HCEC 1CT (cell line): ENCODE results near the gene RPS2.
A peak's percentile ranks its signal among the peaks of the same experiment; 100 is the strongest.

Experiments used
- DNase-seq: peaks from one replicate; pipeline ENCODE4 v3.0.0-alpha.2; 2017

The RPS2 gene

DNA sequence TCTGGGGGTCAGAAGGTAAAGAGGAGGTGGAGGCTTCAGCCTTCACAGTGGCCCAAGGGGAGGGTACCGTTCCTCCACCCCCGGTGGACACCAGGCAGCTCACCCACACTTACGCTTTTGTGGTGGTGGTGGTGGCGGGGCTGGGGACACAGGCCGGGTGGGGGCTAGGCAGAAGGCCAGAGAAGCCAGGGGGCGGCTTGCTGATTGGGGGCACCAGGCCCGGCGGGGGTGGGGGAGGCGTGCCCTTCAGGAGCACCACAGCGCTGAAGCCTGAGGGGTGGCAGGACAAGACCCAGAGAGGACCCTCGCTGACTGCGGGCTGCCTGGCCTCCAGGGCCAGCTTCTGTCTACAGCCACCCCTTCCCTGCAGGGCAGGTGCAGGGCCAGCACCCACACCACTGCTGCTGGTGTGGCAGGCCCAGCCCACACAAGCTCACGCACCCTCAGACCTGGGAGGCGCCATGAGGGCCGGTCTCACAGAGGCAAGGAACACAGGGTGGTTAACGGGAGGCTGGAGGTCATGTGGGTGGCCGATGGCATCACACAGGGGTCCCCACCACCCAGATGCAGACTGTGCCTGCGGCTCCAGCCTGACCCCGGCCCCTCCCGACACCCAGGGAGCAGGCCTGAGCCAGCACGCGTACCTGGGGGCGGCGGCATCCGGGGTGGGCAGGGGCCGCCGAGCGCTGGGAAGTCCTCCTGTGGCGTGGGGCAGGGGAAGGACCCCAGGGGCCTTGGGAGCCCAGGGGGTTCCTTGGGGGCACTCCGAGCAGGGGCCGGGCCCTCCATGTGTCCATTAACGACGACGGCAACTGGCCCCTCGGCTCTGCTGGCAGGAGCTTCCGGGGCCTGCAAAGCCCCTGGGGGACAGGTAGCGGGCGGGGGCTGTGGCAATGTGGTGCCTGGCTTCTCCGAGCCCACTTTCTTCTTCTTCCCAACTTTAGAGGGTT is 34.5 kb upstream of the RPS2 start:
- no peak for DNase-seq

DNA sequence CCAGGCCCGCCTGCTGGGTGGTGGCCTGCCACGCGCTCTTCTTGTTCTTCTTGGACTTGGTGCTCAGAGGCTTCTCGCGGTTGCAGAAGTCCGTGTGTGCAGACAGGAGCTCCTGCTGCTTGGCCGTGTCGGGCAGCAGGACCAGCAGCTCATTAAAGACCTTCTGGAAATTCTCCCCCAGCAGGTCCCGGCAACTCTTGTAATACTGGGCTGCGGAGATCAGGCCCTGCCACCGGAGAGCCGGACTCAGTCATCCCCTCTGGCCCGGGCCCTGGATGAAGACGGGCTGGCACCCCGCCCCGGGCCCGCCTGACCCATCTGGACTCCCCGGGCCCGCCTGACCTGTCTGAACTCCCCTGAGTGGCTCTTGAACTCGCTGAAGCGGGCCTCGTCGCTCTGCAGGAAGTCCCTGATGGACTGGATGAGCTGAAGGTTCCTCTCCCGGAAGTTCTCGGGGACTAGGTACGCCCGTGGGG is 33.8 kb upstream of the RPS2 start:
- no peak for DNase-seq

- no peak for DNase-seq
Measured at GRCh38 chr16:1997494-1998359, 33.1 kb upstream of the RPS2 start.

DNA sequence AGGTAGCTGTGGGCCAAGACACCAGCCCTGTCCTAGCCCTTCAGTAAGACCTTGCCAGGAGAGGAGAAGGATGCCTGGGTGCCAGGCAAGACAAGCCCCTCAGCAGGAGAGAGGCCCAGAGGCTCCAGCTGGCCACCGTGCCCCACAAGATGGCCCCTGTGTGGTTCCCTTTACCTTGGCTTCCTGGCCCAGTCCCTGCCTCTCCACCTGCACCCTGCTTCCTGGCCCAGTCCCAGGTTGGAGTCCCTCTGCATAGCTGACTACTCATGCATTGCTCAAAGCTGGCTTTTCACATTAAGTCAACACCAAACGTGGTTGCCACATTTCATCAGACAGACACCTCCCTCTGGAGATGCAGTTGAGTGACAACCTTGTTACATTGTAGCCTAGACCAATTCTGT is 29.1 kb upstream of the RPS2 start:
- DNase-seq: peak; percentile 46

DNA sequence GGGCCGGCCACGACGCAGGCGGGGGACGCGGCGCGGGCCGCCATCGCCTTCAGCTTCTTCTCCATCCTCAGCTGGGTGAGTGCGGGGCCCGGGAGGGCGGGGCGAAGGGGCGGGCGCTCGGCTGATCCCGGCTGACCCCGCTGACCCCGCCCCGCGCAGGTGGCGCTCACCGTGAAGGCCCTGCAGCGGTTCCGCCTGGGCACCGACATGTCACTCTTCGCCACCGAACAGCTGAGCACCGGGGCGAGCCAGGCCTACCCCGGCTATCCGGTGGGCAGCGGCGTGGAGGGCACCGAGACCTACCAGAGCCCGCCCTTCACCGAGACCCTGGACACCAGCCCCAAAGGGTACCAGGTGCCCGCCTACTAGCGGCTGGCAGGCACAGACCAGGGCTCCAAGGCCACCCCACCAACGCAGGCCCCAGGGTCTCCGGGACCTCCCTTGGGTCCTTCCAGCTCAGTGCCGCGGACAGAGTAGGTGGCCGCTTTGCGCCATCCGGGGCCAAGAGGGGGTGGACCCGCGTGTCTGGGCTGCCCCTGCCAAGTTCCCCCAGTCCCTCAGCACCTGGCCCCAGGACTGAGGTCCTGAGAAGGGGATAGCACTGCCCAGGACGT is 28.2 kb upstream of the RPS2 start:
- DNase-seq: no peak

- DNase-seq: peak; percentile 50
Measured at GRCh38 chr16:1991948-1992703, 27.5 kb upstream of the RPS2 start.

DNA sequence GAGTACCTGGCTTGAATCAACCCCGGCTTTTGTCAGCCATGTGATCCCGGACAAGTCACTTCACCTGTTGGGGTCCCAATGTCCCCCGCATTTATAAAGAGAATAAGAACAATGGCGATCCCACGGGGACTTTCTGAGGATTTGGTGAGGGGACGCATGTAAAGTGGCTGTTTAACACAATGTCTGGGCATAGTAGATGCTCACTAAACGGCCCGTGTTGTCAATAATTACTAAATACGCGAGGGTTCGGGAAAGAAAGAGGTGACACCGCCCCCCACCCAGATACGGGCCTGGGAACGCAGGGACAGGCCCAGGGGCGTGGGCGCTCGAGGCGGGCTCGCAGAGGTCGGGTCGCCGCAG is 26.9 kb upstream of the RPS2 start:
- DNase-seq: no peak

- no peak for DNase-seq
Measured at GRCh38 chr16:1991135-1991551, 26.5 kb upstream of the RPS2 start.

GRCh38 chr16:1990351-1991134 is 25.9 kb upstream of the RPS2 start:
- no peak for DNase-seq

- no peak for DNase-seq
Measured at GRCh38 chr16:1990101-1990350, 25.4 kb upstream of the RPS2 start.

DNA sequence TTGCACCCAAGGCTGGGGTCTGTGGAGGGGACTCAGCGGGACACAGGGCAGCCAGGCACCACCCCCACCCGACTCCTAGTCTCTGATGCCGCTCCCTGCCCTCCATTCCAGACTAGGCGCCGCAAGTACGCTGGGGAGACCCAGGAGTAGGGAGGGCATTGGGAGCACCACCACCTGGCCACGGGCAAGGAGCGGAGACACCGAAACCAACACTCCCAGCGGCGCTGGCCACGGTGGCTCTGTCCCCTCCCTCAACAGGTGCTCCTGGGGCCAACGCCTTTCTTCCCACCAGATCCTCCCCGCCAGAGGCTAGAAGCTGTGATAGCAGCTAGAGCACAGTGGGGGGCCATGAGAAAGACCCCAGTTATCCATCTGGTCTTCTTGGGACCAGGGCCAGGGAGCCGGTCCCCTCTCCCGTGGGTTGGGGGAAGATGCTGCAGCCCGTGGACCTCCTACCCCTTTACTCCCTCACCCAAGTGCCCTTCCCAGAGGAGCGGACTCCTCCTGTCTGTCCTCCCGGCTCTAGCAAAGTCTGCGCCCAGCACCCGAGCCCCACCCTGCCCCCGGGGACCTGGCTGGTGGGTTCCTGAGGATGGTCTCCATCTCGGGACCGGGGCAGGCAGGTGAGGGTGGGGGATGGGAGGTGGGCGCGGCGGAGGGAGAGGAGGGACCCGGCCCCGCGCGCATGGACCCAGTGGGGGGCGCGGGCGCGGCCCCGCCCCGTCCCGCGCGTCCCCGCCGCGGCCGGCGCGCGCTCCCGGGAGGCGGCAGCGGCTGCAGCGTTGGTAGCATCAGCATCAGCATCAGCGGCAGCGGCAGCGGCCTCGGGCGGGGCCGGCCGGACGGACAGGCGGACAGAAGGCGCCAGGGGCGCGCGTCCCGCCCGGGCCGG is 24.8 kb upstream of the RPS2 start, which contains the start of gene SYNGR3:
Gene SYNGR3, plus strand, starts transcription at position 762 of the 892 bp plus-strand sequence. CDS start 133 bp downstream, outside the sequence.
- no peak for DNase-seq

DNA sequence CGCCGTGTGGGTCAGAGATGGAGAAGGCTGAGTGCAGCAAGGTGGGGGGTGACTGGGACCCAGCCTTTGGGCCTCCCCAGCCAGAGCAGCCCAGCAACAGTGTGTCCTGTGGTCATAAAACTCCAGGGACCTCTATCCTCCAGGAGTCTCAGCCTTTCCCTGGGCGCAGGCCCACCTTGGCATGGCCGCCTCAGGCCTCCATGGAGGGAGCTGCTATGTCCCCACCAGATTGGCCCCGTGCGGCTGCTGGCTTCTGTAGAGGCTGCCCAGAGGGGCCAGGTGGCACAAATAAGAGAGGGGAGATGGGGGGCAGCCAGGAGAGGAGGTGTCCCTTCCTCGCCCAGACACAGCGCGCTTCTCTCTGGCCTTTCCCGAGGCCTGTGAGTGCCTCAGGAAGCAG is 22.6 kb upstream of the RPS2 start:
- no peak for DNase-seq

GRCh38 chr16:1985466-1986150 is 21.0 kb upstream of the RPS2 start:
- no peak for DNase-seq

DNA sequence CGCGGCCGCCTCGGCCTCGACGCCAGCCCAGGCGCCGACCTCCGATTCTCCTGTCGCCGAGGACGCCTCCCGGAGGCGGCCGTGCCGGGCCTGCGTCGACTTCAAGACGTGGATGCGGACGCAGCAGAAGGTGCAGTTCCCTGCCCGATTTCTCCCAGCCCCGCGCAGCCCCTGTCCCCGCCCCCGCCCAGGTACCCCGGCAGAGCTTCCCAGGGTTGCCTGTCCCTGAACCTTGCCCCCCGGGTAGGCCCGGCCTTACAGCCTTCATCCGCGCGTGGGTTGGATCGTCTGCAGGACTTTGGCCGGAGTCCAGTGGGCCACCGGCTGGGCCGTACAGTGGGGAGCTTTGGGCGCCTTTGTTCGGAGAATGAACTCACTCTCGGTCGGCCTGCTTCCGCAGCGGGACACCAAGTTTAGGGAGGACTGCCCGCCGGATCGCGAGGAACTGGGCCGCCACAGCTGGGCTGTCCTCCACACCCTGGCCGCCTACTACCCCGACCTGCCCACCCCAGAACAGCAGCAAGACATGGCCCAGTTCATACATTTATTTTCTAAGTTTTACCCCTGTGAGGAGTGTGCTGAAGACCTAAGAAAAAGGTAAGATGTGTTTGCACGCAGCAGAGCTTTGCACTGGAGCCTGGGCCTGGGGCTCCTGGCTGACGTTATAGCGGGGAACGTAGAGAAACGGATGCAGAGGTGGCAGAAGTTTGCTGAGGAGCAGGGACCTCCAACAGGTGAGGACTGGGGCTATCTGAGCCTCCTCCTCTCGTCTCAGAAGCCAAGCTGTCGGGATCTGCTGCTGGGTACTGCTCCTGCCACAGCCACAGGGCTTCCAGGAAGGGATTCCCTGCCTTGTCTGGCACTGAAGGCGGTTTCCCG is 20.0 kb upstream of the RPS2 start:
- no peak for DNase-seq

DNA sequence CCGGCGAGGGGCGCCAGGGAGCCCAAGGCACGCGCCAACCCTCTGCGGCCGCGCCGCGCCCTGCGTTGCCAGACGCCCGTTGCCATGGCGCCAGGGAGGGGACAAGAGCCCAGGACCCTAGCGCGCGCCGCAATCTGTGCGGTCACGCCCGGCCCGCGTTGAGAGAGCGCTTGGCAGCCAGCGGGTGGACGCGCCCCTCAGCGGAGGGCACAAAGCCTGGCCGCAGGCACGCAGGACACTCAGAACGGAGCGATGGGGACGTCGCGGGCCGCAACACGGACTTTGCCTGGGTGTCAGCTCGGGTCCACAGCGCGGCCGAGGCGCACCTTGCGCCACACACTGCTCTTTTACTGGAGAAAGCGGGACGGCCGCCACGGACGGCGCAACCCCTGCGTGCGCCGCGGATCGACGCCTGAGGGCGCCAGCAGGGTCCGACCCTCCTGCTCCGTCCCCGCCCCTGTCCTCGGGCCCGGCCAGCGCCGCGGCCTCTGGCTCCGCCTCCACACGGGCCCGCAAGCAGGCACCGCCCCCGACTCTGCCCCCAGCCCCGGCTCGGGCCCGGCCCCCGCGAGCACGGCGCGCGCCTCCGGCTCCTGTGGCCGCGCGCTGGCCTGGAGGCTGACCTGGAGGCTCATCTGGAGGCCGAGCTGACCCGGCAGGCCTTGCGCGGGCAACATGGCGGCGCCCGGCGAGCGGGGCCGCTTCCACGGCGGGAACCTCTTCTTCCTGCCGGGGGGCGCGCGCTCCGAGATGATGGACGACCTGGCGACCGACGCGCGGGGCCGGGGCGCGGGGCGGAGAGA is 19.1 kb upstream of the RPS2 start, which contains the start of gene GFER:
Gene GFER, plus strand, starts transcription at position 650 of the 803 bp plus-strand sequence. Its CDS starts 26 bp downstream, at position 676.
- peak; percentile 90 for DNase-seq

GRCh38 chr16:1982991-1983543 is 18.4 kb upstream of the RPS2 start:
- peak; percentile 28 for DNase-seq

GRCh38 chr16:1982013-1982433 is 17.4 kb upstream of the RPS2 start:
- no peak for DNase-seq

DNA sequence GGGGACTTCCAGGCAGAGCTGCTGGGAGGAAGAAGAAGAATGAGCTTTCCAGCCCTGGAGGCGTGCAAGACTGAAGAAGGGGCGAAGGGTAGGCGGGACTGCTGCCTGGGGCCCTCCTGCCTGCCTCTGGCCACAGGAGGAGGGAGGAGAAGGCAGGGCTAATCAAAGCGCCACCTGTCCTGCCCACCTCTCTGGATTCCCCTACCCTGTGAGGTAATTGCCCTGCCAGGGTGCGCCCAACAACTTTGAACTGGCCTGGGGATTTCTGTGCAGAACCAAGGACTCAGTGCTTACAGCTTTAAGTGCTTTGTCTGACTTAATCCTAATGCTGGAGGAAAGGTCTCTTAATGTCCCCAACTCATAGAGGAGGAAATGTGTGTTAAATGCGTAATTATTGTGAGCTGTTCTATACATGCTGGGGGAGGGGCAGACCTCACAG is 16.8 kb upstream of the RPS2 start, which contains the start of gene NOXO1:
Gene NOXO1, minus strand, starts transcription at position 72 of the 439 bp plus-strand sequence. CDS start 290 bp downstream, outside the sequence.
- no peak for DNase-seq
